Cardiac muscle cell (in vitro differentiated cells and primary cell): ENCODE data around the gene CRACR2A. TPM values are rescaled to one million over a fixed set of nuclear protein-coding genes. Genes with fewer than 3 reads are reported as not detected.

Source experiments
- DNase-seq, 2 donors: peaks; one replicate each; pipeline versions ENCODE4 v3.0.0 to v3.0.0-alpha.2; 2010 to 2017; ENCODE audit warnings: low read depth in 1 of 2, low spot score in 1 of 2
- H3K27ac ChIP-seq: fragments of 200-600 bp; sonication (generic); 2 replicates; pipeline ENCODE4 v1.5.1; 2016
- H3K27me3 ChIP-seq: fragments of 200-600 bp; sonication (generic); 2 replicates; pipeline ENCODE4 v1.6.0; 2016; ENCODE audit warnings: control low read depth
- H3K36me3 ChIP-seq: fragments of 200-600 bp; sonication (generic); 2 replicates; pipeline ENCODE4 v1.5.1; 2016; ENCODE audit warnings: control low read depth
- H3K4me1 ChIP-seq: fragments of 200-600 bp; sonication (generic); 2 replicates; pipeline ENCODE4 v1.8.1; 2017; ENCODE audit warnings: low read depth, mild to moderate bottlenecking, mixed run types
- H3K4me3 ChIP-seq: fragments of 200-600 bp; sonication (generic); 2 replicates; pipeline ENCODE4 v1.5.1; 2016; ENCODE audit warnings: mild to moderate bottlenecking
- H3K9me3 ChIP-seq: fragments of 200-600 bp; sonication (generic); 2 replicates; pipeline ENCODE4 v1.5.1; 2017; ENCODE audit warnings: low read depth, mild to moderate bottlenecking, control low read depth
- polyA plus RNA-seq: library from polyadenylated mRNA; unstranded; fragments of >200 nt; fragmentation: Nextera tagmentation; extraction: Ambion mirVana; gene quantifications from 2 replicates; pipeline ENCODE4 v1.2.1, GENCODE V29; 2016
- total RNA-seq: library from RNA; depleted of rRNA; stranded (reverse); fragments of >200 nt; gene quantifications from 2 replicates; pipeline ENCODE4 v1.2.3, GENCODE V29; 2016
- TF ChIP-seq, protein P1 (sequence below): IDR thresholded peaks from 2 replicates; pipeline ENCODE4 v1.5.1; 2012; ENCODE audit warnings: low read depth, mild to moderate bottlenecking, low read length

CRACR2A gene
- total and polyA plus RNA-seq, 2 experiments from 2014 or later, result 1.3 TPM; not detected in 1

- H3K4me3 ChIP-seq, result no peak overlapping the region
- H3K4me1 ChIP-seq, result no peaks in the 10 kb centered on the region
- no peak for DNase-seq
- TF ChIP-seq, protein P1, sequence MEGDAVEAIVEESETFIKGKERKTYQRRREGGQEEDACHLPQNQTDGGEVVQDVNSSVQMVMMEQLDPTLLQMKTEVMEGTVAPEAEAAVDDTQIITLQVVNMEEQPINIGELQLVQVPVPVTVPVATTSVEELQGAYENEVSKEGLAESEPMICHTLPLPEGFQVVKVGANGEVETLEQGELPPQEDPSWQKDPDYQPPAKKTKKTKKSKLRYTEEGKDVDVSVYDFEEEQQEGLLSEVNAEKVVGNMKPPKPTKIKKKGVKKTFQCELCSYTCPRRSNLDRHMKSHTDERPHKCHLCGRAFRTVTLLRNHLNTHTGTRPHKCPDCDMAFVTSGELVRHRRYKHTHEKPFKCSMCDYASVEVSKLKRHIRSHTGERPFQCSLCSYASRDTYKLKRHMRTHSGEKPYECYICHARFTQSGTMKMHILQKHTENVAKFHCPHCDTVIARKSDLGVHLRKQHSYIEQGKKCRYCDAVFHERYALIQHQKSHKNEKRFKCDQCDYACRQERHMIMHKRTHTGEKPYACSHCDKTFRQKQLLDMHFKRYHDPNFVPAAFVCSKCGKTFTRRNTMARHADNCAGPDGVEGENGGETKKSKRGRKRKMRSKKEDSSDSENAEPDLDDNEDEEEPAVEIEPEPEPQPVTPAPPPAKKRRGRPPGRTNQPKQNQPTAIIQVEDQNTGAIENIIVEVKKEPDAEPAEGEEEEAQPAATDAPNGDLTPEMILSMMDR, result no peak
- H3K27me3 ChIP-seq, result peaks cover 12% of the 10 kb centered on the region
- no peaks in the 10 kb centered on the region for H3K36me3 ChIP-seq
- H3K9me3 ChIP-seq, result no peaks in the 10 kb centered on the region
- H3K27ac ChIP-seq, result no peak overlapping the region
Measured at GRCh38 chr12:3747543-3747942, 5.4 kb downstream of the CRACR2A start.

GRCh38 chr12:3746758-3747157, 6.2 kb downstream of the CRACR2A start:
- no peak overlapping the region for H3K4me3 ChIP-seq
- no peaks in the 10 kb centered on the region for H3K4me1 ChIP-seq
- TF ChIP-seq, protein P1, result no peak
- no peak overlapping the region for H3K27ac ChIP-seq
- DNase-seq, result no peak
- H3K27me3 ChIP-seq, result peaks cover 4% of the 10 kb centered on the region
- H3K9me3 ChIP-seq, result no peaks in the 10 kb centered on the region
- H3K36me3 ChIP-seq, result no peaks in the 10 kb centered on the region

DNA sequence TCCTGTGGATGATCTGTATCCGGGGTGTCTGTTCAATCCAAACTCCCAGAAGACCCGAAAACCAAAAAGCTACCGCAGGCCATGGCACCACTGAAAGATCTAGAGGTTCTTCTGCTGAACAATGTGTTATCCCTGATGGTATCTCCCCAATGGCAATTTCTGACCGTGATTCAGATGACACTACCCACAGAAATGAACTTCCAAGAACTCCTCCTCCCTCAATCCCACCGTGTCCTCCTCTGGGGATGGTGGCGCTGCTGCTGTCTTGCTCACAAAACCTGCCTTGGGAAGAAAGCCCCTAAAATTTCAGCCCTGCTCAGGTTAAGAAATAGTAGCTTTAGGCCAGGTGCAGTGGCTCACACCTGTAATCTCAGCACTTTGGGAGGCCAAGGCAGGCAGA, 7.8 kb downstream of the CRACR2A start:
- DNase-seq, result no peak
- no peaks in the 10 kb centered on the region for H3K9me3 ChIP-seq
- TF ChIP-seq, protein P1, result no peak
- H3K4me1 ChIP-seq, result no peaks in the 10 kb centered on the region
- no peaks in the 10 kb centered on the region for H3K36me3 ChIP-seq
- H3K4me3 ChIP-seq, result no peak overlapping the region
- H3K27me3 ChIP-seq, result peaks cover 3% of the 10 kb centered on the region
- no peak overlapping the region for H3K27ac ChIP-seq

DNA sequence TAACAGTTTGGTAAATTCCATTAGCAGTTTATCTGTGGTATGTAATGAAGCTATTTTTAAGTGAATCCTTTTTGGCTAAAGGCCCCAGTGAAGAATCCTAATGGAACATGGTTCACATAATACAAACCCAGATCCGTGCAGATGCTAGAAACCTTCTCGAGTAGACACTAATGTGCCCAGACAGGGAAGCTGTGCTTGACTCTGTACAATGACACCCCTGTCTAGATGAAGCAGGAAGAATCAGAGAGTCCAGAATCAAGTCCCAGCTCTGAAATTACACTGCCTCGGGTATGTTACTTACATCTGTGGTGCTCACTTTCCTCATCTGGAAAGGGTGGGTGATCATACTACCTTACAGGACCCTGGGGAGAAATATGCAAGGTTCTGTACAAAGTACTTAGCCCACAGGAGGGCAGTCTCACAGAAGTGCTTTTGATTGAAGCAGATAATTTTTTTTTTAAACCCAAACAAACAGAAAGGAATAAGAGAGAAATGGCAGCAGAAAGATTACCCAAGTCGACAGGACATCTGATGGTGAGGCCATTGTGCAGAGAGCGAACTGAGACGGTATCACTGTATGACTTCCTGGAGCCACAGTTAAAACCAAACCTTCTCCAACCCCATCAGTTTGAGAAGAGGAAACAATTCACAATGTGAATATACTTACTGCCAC, 8.5 kb downstream of the CRACR2A start:
- no peak for DNase-seq

GRCh38 chr12:3743803-3744202, 9.1 kb downstream of the CRACR2A start:
- Histone ChIP-seq H3K36me3 (no peaks in the 10 kb centered on the region), H3K9me3 (no peaks in the 10 kb centered on the region), H3K27ac (no peak overlapping the region), H3K4me3 (no peak overlapping the region), H3K4me1 (no peaks in the 10 kb centered on the region), H3K27me3 (no peaks in the 10 kb centered on the region)
- peak in 1 of 2 donors; percentile 59 for DNase-seq
- TF ChIP-seq, protein P1, result no peak

More for the DNA sequence above, 8.5 kb downstream of the CRACR2A start:
- no peaks in the 10 kb centered on the region for H3K9me3 ChIP-seq
- no peaks in the 10 kb centered on the region for H3K36me3 ChIP-seq
- TF ChIP-seq, protein P1, result peak; percentile 10
- H3K4me1 ChIP-seq, result no peaks in the 10 kb centered on the region
- H3K4me3 ChIP-seq, result no peak overlapping the region
- H3K27me3 ChIP-seq, result peaks cover 1% of the 10 kb centered on the region
- H3K27ac ChIP-seq, result no peak overlapping the region
